Tibial nerve (tissue), 4 donors: ENCODE data around the gene NFASC. TPM values are rescaled to one million over a fixed set of nuclear protein-coding genes. Genes with fewer than 3 reads are reported as not detected.

Source experiments
- DNase-seq, 2 donors: peaks; one replicate each; pipeline ENCODE4 v3.0.0-alpha.2; 2019; ENCODE audit warnings: low spot score in 2 of 2
- H3K27ac ChIP-seq, 4 donors: fragments of 200-600 bp; sonication (generic) in 3 of 4; one replicate each; pipeline ENCODE4 v1.5.1; 2017 to 2019; ENCODE audit warnings: mild to moderate bottlenecking in 1 of 4
- H3K27me3 ChIP-seq, 2 donors: fragments of 200-600 bp; sonication (generic) in 1 of 2; one replicate each; pipeline versions ENCODE4 v1.5.1 to v1.6.0; 2017 to 2019
- H3K36me3 ChIP-seq, 3 donors: fragments of 200-600 bp; sonication (generic); one replicate each; pipeline ENCODE4 v1.5.1; 2018 to 2019
- H3K4me1 ChIP-seq, 4 donors: fragments of 200-600 bp; sonication (generic) in 3 of 4; one replicate each; pipeline ENCODE4 v1.5.1; 2017 to 2019
- H3K4me3 ChIP-seq, 4 donors: fragments of 200-600 bp; sonication (generic) in 3 of 4; one replicate each; pipeline ENCODE4 v1.5.1; 2017 to 2019; ENCODE audit warnings: mild to moderate bottlenecking in 1 of 4, moderate library complexity in 1 of 4
- H3K9me3 ChIP-seq, 4 donors: fragments of 200-600 bp; sonication (generic) in 3 of 4; one replicate each; pipeline ENCODE4 v1.5.1; 2017 to 2019
- CTCF ChIP-seq, 5 experiments: fragments of 200-600 bp in 3 of 5; fragments of 450-650 bp in 2 of 5; sonication (generic) in 3 of 5; IDR thresholded peaks; one replicate each; pipeline ENCODE4 v1.5.1; 2016 to 2019; ENCODE audit warnings: antibody characterized with exemption in 5 of 5, mild to moderate bottlenecking in 3 of 5, moderate library complexity in 2 of 5
- EP300 ChIP-seq, 2 donors: sonication (generic); formaldehyde crosslinking; IDR thresholded peaks; one replicate each; pipeline ENCODE4 v1.6.1; 2017; ENCODE audit warnings: antibody characterized with exemption in 2 of 2, mild to moderate bottlenecking in 1 of 2
- POLR2A ChIP-seq, 2 donors: fragments of 450-650 bp; IDR thresholded peaks; one replicate each; pipeline ENCODE4 v1.6.1; 2017; ENCODE audit warnings: antibody characterized with exemption in 2 of 2, mild to moderate bottlenecking in 2 of 2, moderate library complexity in 2 of 2
- WGBS, 2 donors: methylation state at CpG; one replicate each; pipeline ENCODE4 v1.1.5; 2018; 5-methylcytosine and 5-hydroxymethylcytosine counted together
- total RNA-seq, 4 donors: library from RNA; depleted of rRNA; stranded (reverse); fragments of >200 nt; gene quantifications; one replicate each; pipeline ENCODE4 v1.1.0, GENCODE V29; 2016

The NFASC gene
- total RNA-seq, 4 donors from 2014 or later = 69.9 to 112 (median 94.0) TPM

GRCh38 chr1:205053296-205053695 is 182.6 kb downstream of the NFASC start:
- WGBS, 2 donors = 91 to 92% methylated on average over 5 of the region's 5 CpGs
- TF ChIP-seq CTCF (IDR thresholded peaks at IDR 0.05) (no peak), EP300 (IDR thresholded peaks at IDR 0.05) (no peak), POLR2A (IDR thresholded peaks at IDR 0.05) (no peak)
- Histone ChIP-seq H3K4me3 (no peak overlapping the region), H3K4me1 (peaks cover 0 to 2% (median 0%) of the 10 kb centered on the region in 4 donors), H3K36me3 (no peaks in the 10 kb centered on the region), H3K27me3 (no peaks in the 10 kb centered on the region), H3K9me3 (no peaks in the 10 kb centered on the region), H3K27ac (no peak overlapping the region)
- no peak for DNase-seq

GRCh38 chr1:205054013-205054412 is 183.4 kb downstream of the NFASC start:
- Histone ChIP-seq H3K36me3 (peaks cover 0 to 6% (median 0%) of the 10 kb centered on the region in 3 donors), H3K4me3 (no peak overlapping the region), H3K27me3 (no peaks in the 10 kb centered on the region), H3K27ac (no peak overlapping the region), H3K4me1 (no peaks in the 10 kb centered on the region), H3K9me3 (no peaks in the 10 kb centered on the region)
- 44 to 45% methylated on average over 7 of the region's 7 CpGs for WGBS, 2 donors
- TF ChIP-seq EP300 (IDR thresholded peaks at IDR 0.05) = no peak
- DNase-seq = no peak

- H3K36me3 ChIP-seq = peaks cover 0 to 12% (median 0%) of the 10 kb centered on the region in 3 donors
- no peak for DNase-seq
- no peaks in the 10 kb centered on the region for H3K27me3 ChIP-seq
- 81 to 82% methylated on average over 13 of the region's 13 CpGs for WGBS, 2 donors
- H3K4me3 ChIP-seq = no peak overlapping the region
- H3K9me3 ChIP-seq = no peaks in the 10 kb centered on the region
- TF ChIP-seq CTCF (IDR thresholded peaks at IDR 0.05) (no peak), POLR2A (IDR thresholded peaks at IDR 0.05) (no peak), EP300 (IDR thresholded peaks at IDR 0.05) (no peak)
- H3K4me1 ChIP-seq = peaks cover 0 to 4% (median 0%) of the 10 kb centered on the region in 4 donors
- no peak overlapping the region for H3K27ac ChIP-seq
Measured at GRCh38 chr1:205056188-205056611, 185.5 kb downstream of the NFASC start.

- Histone ChIP-seq H3K4me1 (peaks cover 0 to 11% (median 6%) of the 10 kb centered on the region in 4 donors), H3K4me3 (no peak overlapping the region), H3K36me3 (peaks cover 0 to 12% (median 0%) of the 10 kb centered on the region in 3 donors), H3K27me3 (no peaks in the 10 kb centered on the region), H3K27ac (no peak overlapping the region), H3K9me3 (no peaks in the 10 kb centered on the region)
- 92 to 97% methylated on average over 6 of the region's 6 CpGs for WGBS, 2 donors
- no peak for DNase-seq
- TF ChIP-seq CTCF (IDR thresholded peaks at IDR 0.05) (no peak), EP300 (IDR thresholded peaks at IDR 0.05) (no peak), POLR2A (IDR thresholded peaks at IDR 0.05) (no peak)
Measured at GRCh38 chr1:205056956-205057568, 186.4 kb downstream of the NFASC start.

- WGBS, 2 donors = 88 to 92% methylated on average over 18 to 19 of the region's 19 CpGs
- peaks cover 0 to 12% (median 0%) of the 10 kb centered on the region in 3 donors for H3K36me3 ChIP-seq
- H3K27me3 ChIP-seq = no peaks in the 10 kb centered on the region
- TF ChIP-seq CTCF (IDR thresholded peaks at IDR 0.05) = no peak
- no peak for TF ChIP-seq POLR2A (IDR thresholded peaks at IDR 0.05)
- no peak for TF ChIP-seq EP300 (IDR thresholded peaks at IDR 0.05)
- no peak overlapping the region for H3K4me3 ChIP-seq
- no peak for DNase-seq
- H3K9me3 ChIP-seq = no peaks in the 10 kb centered on the region
- H3K4me1 ChIP-seq = peaks cover 0 to 11% (median 6%) of the 10 kb centered on the region in 4 donors
- H3K27ac ChIP-seq = no peak overlapping the region
Measured at GRCh38 chr1:205057808-205058575, 187.3 kb downstream of the NFASC start.
